BJ (cell line): Measurements from ENCODE around the gene ZNF181. TPM values are rescaled to one million over a fixed set of nuclear protein-coding genes. Genes with fewer than 3 reads are reported as not detected.

Experiments used
- CTCF ChIA-PET: fragments of 350-600 bp; formaldehyde crosslinking; extraction: SDS; loops from one replicate; lab custom pipeline; 2021; ENCODE audit warnings: antibody characterized with exemption, inconsistent platforms; lab: Yijun Ruan, JAX
- POLR2A ChIA-PET: fragments of 300-600 bp; sonication (Branson Sonifier 250); formaldehyde crosslinking; extraction: SDS; loops from one replicate; lab custom pipeline; 2021; ENCODE audit warnings: antibody characterized with exemption; lab: Charles Lee
- DNase-seq: peaks from one replicate; pipeline ENCODE4 v3.0.0-alpha.2; 2011; ENCODE audit warnings: low read depth
- H3K27me3 ChIP-seq: 2 replicates; pipeline ENCODE4 v1.6.0; 2011; ENCODE audit warnings: low read length; ENCODE audit not compliant: control insufficient read depth, insufficient read depth
- H3K36me3 ChIP-seq: 2 replicates; pipeline ENCODE4 v1.5.1; 2011; ENCODE audit warnings: low read length; ENCODE audit not compliant: control insufficient read depth, insufficient read depth
- H3K4me3 ChIP-seq: 2 replicates; pipeline ENCODE4 v1.5.1; 2011; ENCODE audit warnings: low read depth, mild to moderate bottlenecking, control low read depth, low read length
- CTCF ChIP-seq: IDR thresholded peaks from 2 replicates; pipeline ENCODE4 v1.5.1; 2011; ENCODE audit warnings: low read depth, mild to moderate bottlenecking, control low read depth, inconsistent platforms, low read length, moderate library complexity; ENCODE audit not compliant: insufficient read depth
- polyA plus RNA-seq: library from polyadenylated mRNA; depleted of rRNA; stranded (reverse); fragments of >200 nt; gene quantifications from 2 replicates; pipeline ENCODE4 v1.2.3, GENCODE V29; 2011; rRNA removed

ZNF181 gene
- polyA plus RNA-seq, 1 experiment = 3.2 TPM

GRCh38 chr19:34787059-34787824 lies 53.2 kb downstream of the ZNF181 start:
- DNase-seq = no peak
- TF ChIP-seq CTCF = no peak
- Histone ChIP-seq H3K27me3 (no peaks in the 10 kb centered on the region), H3K4me3 (no peak overlapping the region), H3K36me3 (no peaks in the 10 kb centered on the region)
- CTCF ChIA-PET = no interaction called here
- POLR2A ChIA-PET = no interaction called here

GRCh38 chr19:34788074-34788473 lies 54.0 kb downstream of the ZNF181 start:
- no peak for DNase-seq
- no peaks in the 10 kb centered on the region for H3K27me3 ChIP-seq
- ChIA-PET POLR2A (no interaction called here), CTCF (no interaction called here)
- no peak for TF ChIP-seq CTCF
- H3K36me3 ChIP-seq = no peaks in the 10 kb centered on the region
- H3K4me3 ChIP-seq = no peak overlapping the region

- POLR2A ChIA-PET = interaction anchor here (1.0 kb wide), 1 partner anchor 133 kb away, joined by 4 read pairs; the partner anchor contains the start of gene ZNF30
- CTCF ChIA-PET = no interaction called here
- DNase-seq = no peak
Measured at GRCh38 chr19:34793565-34793964, 59.5 kb downstream of the ZNF181 start.

GRCh38 chr19:34794066-34794960 lies 60.3 kb downstream of the ZNF181 start:
- Histone ChIP-seq H3K4me3 (no peak overlapping the region), H3K36me3 (no peaks in the 10 kb centered on the region), H3K27me3 (no peaks in the 10 kb centered on the region)
- no peak for TF ChIP-seq CTCF
- CTCF ChIA-PET = no interaction called here
- no peak for DNase-seq
- POLR2A ChIA-PET = interaction anchor here (1.0 kb wide), 1 partner anchor 133 kb away, joined by 4 read pairs; the partner anchor contains the start of gene ZNF30

More at GRCh38 chr19:34793565-34793964, 59.5 kb downstream of the ZNF181 start:
- H3K27me3 ChIP-seq = no peaks in the 10 kb centered on the region
- no peaks in the 10 kb centered on the region for H3K36me3 ChIP-seq
- 0 out of 2 replicates have a peak overlapping the region, but pooled peaks have one; percentile 3 for H3K4me3 ChIP-seq
- TF ChIP-seq CTCF = no peak

Other genes starting within 250 kb of the ZNF181 start
- gene SCGB2B2, start 57.1 kb upstream of the ZNF181 start, polyA plus RNA-seq = not detected in 2 replicates
- gene ZNF302, start 56.6 kb upstream of the ZNF181 start, polyA plus RNA-seq = 11.0 and 20.9 TPM in 2 replicates
- 5.9 and 7.1 TPM in 2 replicates for gene ZNF599, start 39.0 kb downstream of the ZNF181 start, polyA plus RNA-seq
- 1.1 and 1.6 TPM in 2 replicates for gene ZNF30, start 192.7 kb downstream of the ZNF181 start, polyA plus RNA-seq
- 1.7 and 1.8 TPM in 2 replicates for gene ZNF792, start 230.0 kb downstream of the ZNF181 start, polyA plus RNA-seq